ENCODE data around the gene FGA. TPM values are rescaled to one million over a fixed set of nuclear protein-coding genes. Genes with fewer than 3 reads are reported as not detected.

Gene FGA
- total RNA-seq, 1 experiment from 2014 or later: 3.9 TPM

GRCh38 chr4:154569028-154569427 lies 21.5 kb downstream of the FGA start:
- Histone ChIP-seq H3K36me3 (ENCODE audit: control insufficient read depth in 1 of 2, insufficient read depth in 2 of 2, low read length in 2 of 2) (no peaks in the 10 kb centered on the region), H3K9me2 (ENCODE audit: insufficient read depth) (no peaks in the 10 kb centered on the region), H3K79me2 (ENCODE audit: insufficient read depth, low read length) (no peaks in the 10 kb centered on the region), H2AFZ (ENCODE audit: low read depth, low read length, poor library complexity, severe bottlenecking) (no peak overlapping the region), H3K9ac (ENCODE audit: low read length) (no peak overlapping the region), H3K27me3 (ENCODE audit: insufficient read depth, low read length) (no peaks in the 10 kb centered on the region), H3K4me1 (ENCODE audit: control insufficient read depth in 1 of 2, insufficient read depth in 2 of 2, low read length in 2 of 2) (no peaks in the 10 kb centered on the region), H3K9me3 (ENCODE audit: control insufficient read depth in 1 of 2, insufficient read depth in 1 of 2, low read depth in 1 of 2, low read length in 2 of 2) (no peaks in the 10 kb centered on the region), H4K20me1 (ENCODE audit: insufficient read depth) (no peaks in the 10 kb centered on the region), H3K4me3 (replicated peaks in 1 of 2; ENCODE audit: low read depth in 1 of 2, low read length in 2 of 2) (no peak overlapping the region), H3K27ac (ENCODE audit: low read depth, low read length) (no peak overlapping the region), H3K4me2 (ENCODE audit: low read length) (no peak overlapping the region)
- ChIA-PET CTCF (no interaction called here), POLR2A (no interaction called here), RAD21 (ENCODE audit: low non-redundant PET in 1 of 2, low total read pairs in 2 of 2, uncharacterized antibody in 2 of 2, unreplicated experiment in 2 of 2) (no interaction called here)
- ATAC-seq (no peak), DNase-seq (ENCODE audit: low read depth, low spot score) (no peak)
- intact Hi-C loops (cut with micrococcal nuclease): no loop called here
- no TSS peak for BruUV-seq (replicated peaks)
- no peak for TF ChIP-seq EZH2phosphoT487 (IDR thresholded peaks at IDR 0.05; ENCODE audit: borderline replicate concordance)
- no peak for TF ChIP-seq RAD21 (IDR thresholded peaks at IDR 0.05; ENCODE audit: low read depth)
- no peak for TF ChIP-seq YY1 (IDR thresholded peaks at IDR 0.05; ENCODE audit: extremely low read depth, insufficient replicate concordance, low read depth, low read length)
- TF ChIP-seq ZFX (IDR thresholded peaks at IDR 0.05): no peak
- no peak for TF ChIP-seq POLR2AphosphoS5 (IDR thresholded peaks at IDR 0.05; ENCODE audit: low read depth, low read length)
- TF ChIP-seq ATF3 (IDR thresholded peaks at IDR 0.05): no peak
- no peak for TF ChIP-seq TCF7L2 (IDR thresholded peaks at IDR 0.05; ENCODE audit: borderline replicate concordance, extremely low read depth, insufficient read depth, insufficient read length)
- TF ChIP-seq SP1 (IDR thresholded peaks at IDR 0.05; ENCODE audit: low read depth): no peak
- TF ChIP-seq CEBPB (IDR thresholded peaks at IDR 0.05; ENCODE audit: low read depth): no peak
- TF ChIP-seq MAX (IDR thresholded peaks at IDR 0.05): no peak
- TF ChIP-seq SIN3A (IDR thresholded peaks at IDR 0.05; ENCODE audit: low read depth): no peak
- TF ChIP-seq ELF1 (IDR thresholded peaks at IDR 0.05; ENCODE audit: borderline replicate concordance, low read depth): no peak
- no peak for TF ChIP-seq ZNF274 (IDR thresholded peaks at IDR 0.05; ENCODE audit: low read depth, low read length)
- no peak for TF ChIP-seq FOSL1 (IDR thresholded peaks at IDR 0.05; ENCODE audit: low read depth)
- no peak for TF ChIP-seq ZBTB33 (IDR thresholded peaks at IDR 0.05; ENCODE audit: extremely low read depth, insufficient replicate concordance, low read length)
- TF ChIP-seq REST (IDR thresholded peaks at IDR 0.05; ENCODE audit: low read depth): no peak
- TF ChIP-seq POLR2A (IDR thresholded peaks at IDR 0.05; ENCODE audit: borderline replicate concordance, extremely low read depth, insufficient read depth, insufficient read length): no peak
